GM12878 (cell line): ENCODE measurements around the gene CDH4.

Experiments
- CHD2 ChIP-seq: IDR thresholded peaks from 2 replicates; pipeline ENCODE4 v1.6.1; 2011; ENCODE audit warnings: low read depth, low read length, improper control_type of control experiment, borderline replicate concordance
- EZH2 ChIP-seq: IDR thresholded peaks from 2 replicates; pipeline ENCODE4 v1.6.1; 2012; ENCODE audit warnings: low read depth, mild to moderate bottlenecking, control low read depth, inconsistent platforms, low read length, borderline replicate concordance; ENCODE audit not compliant: control insufficient read depth
- FOXM1 ChIP-seq: IDR thresholded peaks from 2 replicates; pipeline ENCODE4 v1.6.1; 2012; ENCODE audit warnings: low read depth, mild to moderate bottlenecking, inconsistent platforms, low read length, moderate library complexity
- ZNF384 ChIP-seq: IDR thresholded peaks from 2 replicates; pipeline ENCODE4 v1.6.1; 2012; ENCODE audit warnings: low read depth, mild to moderate bottlenecking, low read length, improper control_type of control experiment, borderline replicate concordance
- TF ChIP-seq, protein P1 (sequence below), 3 experiments: IDR thresholded peaks in 2 of 3; conservative IDR thresholded peaks in 1 of 3; 2 replicates each; pipeline ENCODE4 v1.5.1; 2011; ENCODE audit warnings: low read depth in 3 of 3, low read length in 3 of 3, mild to moderate bottlenecking in 3 of 3, control low read depth in 2 of 3, moderate library complexity in 2 of 3, inconsistent platforms in 1 of 3, mixed read lengths in 1 of 3; ENCODE audit not compliant: control insufficient read depth in 2 of 3, insufficient read depth in 1 of 3; ENCODE audit errors: extremely low read depth in 1 of 3
- TF ChIP-seq, protein P2 (sequence below): IDR thresholded peaks from 2 replicates; pipeline ENCODE4 v1.6.1; 2011; ENCODE audit warnings: low read depth, mild to moderate bottlenecking, low read length, moderate library complexity, borderline replicate concordance; ENCODE audit errors: extremely low read depth
- TF ChIP-seq, protein P3 (sequence below): IDR thresholded peaks from 2 replicates; pipeline ENCODE4 v1.6.1; 2012; ENCODE audit warnings: mild to moderate bottlenecking, low read depth, low read length
- TF ChIP-seq, protein P4 (sequence below): IDR thresholded peaks from 2 replicates; pipeline ENCODE4 v1.6.1; 2012; ENCODE audit warnings: low read depth, low read length, improper control_type of control experiment

DNA sequence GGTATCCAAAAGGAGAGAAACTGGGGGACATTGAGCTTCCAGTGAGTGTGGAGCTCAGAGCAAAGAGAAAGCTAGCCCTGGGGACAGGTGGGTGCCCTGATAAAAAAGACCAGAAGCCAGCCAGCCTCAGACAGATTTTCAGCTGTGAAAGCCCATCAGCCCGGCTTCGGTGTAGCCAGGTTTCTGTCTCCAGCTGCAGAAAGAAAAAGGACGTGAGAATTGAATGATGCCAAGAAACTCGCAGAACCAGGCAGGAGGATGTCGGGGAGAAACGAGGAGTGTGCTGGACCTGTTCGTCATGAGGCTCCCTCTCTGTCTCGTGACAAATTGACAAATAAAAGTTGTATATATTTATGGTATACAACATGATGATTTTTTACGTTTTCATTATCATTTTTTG, 63.3 kb downstream of the CDH4 start:
- TF ChIP-seq, protein P1, sequence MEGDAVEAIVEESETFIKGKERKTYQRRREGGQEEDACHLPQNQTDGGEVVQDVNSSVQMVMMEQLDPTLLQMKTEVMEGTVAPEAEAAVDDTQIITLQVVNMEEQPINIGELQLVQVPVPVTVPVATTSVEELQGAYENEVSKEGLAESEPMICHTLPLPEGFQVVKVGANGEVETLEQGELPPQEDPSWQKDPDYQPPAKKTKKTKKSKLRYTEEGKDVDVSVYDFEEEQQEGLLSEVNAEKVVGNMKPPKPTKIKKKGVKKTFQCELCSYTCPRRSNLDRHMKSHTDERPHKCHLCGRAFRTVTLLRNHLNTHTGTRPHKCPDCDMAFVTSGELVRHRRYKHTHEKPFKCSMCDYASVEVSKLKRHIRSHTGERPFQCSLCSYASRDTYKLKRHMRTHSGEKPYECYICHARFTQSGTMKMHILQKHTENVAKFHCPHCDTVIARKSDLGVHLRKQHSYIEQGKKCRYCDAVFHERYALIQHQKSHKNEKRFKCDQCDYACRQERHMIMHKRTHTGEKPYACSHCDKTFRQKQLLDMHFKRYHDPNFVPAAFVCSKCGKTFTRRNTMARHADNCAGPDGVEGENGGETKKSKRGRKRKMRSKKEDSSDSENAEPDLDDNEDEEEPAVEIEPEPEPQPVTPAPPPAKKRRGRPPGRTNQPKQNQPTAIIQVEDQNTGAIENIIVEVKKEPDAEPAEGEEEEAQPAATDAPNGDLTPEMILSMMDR (IDR thresholded peaks at IDR 0.05 in 2 of 3, conservative IDR thresholded peaks at IDR 0.05 in 1 of 3; ENCODE audit: control insufficient read depth in 2 of 3, extremely low read depth in 1 of 3, insufficient read depth in 1 of 3, low read depth in 3 of 3, low read length in 3 of 3): no peak
- TF ChIP-seq, protein P2, sequence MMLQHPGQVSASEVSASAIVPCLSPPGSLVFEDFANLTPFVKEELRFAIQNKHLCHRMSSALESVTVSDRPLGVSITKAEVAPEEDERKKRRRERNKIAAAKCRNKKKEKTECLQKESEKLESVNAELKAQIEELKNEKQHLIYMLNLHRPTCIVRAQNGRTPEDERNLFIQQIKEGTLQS: no peak
- TF ChIP-seq, protein P3, sequence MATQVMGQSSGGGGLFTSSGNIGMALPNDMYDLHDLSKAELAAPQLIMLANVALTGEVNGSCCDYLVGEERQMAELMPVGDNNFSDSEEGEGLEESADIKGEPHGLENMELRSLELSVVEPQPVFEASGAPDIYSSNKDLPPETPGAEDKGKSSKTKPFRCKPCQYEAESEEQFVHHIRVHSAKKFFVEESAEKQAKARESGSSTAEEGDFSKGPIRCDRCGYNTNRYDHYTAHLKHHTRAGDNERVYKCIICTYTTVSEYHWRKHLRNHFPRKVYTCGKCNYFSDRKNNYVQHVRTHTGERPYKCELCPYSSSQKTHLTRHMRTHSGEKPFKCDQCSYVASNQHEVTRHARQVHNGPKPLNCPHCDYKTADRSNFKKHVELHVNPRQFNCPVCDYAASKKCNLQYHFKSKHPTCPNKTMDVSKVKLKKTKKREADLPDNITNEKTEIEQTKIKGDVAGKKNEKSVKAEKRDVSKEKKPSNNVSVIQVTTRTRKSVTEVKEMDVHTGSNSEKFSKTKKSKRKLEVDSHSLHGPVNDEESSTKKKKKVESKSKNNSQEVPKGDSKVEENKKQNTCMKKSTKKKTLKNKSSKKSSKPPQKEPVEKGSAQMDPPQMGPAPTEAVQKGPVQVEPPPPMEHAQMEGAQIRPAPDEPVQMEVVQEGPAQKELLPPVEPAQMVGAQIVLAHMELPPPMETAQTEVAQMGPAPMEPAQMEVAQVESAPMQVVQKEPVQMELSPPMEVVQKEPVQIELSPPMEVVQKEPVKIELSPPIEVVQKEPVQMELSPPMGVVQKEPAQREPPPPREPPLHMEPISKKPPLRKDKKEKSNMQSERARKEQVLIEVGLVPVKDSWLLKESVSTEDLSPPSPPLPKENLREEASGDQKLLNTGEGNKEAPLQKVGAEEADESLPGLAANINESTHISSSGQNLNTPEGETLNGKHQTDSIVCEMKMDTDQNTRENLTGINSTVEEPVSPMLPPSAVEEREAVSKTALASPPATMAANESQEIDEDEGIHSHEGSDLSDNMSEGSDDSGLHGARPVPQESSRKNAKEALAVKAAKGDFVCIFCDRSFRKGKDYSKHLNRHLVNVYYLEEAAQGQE: no peak
- TF ChIP-seq CHD2 (no peak), ZNF384 (no peak), EZH2 (no peak), FOXM1 (no peak)
- TF ChIP-seq, protein P4, sequence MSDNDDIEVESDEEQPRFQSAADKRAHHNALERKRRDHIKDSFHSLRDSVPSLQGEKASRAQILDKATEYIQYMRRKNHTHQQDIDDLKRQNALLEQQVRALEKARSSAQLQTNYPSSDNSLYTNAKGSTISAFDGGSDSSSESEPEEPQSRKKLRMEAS: no peak
